ENCODE data around the gene SHISAL1.

Gene SHISAL1

DNA sequence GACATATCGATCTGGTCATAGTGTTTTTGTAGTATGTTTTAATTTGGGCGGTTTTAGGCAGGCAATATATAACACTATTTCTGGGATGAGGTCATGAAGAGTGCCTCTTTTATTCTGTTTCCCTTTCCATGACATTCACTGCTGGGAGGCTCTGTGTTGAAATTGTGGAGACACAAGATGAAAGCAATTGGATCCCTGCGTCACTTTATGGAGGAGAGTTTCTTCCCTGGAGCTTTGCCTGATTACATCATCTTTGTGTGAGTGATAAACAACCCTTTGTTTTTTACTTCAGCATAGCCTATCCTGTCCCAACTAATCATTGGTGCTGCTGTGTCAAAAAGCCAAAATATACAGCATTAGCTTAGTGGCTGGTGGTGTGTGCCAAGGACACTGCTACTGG is 83.4 kb downstream of the SHISAL1 start:
- Histone ChIP-seq H3F3A (ENCODE audit: insufficient read depth, low read length) (no peaks in the 10 kb centered on the region), H4K20me1 (ENCODE audit: insufficient read depth, low read length) (no peaks in the 10 kb centered on the region), H3K9ac (ENCODE audit: low read length) (no peak overlapping the region), H3K36me3 (ENCODE audit: insufficient read depth, low read length) (no peaks in the 10 kb centered on the region), H3K4me1 (ENCODE audit: insufficient read depth, low read length, severe bottlenecking) (no peaks in the 10 kb centered on the region), H3K4me3 (ENCODE audit: low read depth, low read length, poor library complexity, severe bottlenecking) (no peak overlapping the region), H3K79me2 (ENCODE audit: insufficient read depth, low read length) (no peaks in the 10 kb centered on the region), H3K27me3 (ENCODE audit: insufficient read depth, low read length) (no peaks in the 10 kb centered on the region), H2AFZ (ENCODE audit: low read length) (no peak overlapping the region), H3K9me3 (ENCODE audit: low read length) (no peaks in the 10 kb centered on the region), H3K27ac (ENCODE audit: low read depth, low read length, poor library complexity, severe bottlenecking) (no peak overlapping the region), H3K9me2 (ENCODE audit: low read depth, low read length) (no peaks in the 10 kb centered on the region), H3K4me2 (ENCODE audit: low read length) (no peak overlapping the region)
- TF ChIP-seq EZH2 (IDR thresholded peaks at IDR 0.05; ENCODE audit: borderline replicate concordance, low read length): no peak
- TF ChIP-seq, protein P1, sequence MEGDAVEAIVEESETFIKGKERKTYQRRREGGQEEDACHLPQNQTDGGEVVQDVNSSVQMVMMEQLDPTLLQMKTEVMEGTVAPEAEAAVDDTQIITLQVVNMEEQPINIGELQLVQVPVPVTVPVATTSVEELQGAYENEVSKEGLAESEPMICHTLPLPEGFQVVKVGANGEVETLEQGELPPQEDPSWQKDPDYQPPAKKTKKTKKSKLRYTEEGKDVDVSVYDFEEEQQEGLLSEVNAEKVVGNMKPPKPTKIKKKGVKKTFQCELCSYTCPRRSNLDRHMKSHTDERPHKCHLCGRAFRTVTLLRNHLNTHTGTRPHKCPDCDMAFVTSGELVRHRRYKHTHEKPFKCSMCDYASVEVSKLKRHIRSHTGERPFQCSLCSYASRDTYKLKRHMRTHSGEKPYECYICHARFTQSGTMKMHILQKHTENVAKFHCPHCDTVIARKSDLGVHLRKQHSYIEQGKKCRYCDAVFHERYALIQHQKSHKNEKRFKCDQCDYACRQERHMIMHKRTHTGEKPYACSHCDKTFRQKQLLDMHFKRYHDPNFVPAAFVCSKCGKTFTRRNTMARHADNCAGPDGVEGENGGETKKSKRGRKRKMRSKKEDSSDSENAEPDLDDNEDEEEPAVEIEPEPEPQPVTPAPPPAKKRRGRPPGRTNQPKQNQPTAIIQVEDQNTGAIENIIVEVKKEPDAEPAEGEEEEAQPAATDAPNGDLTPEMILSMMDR (IDR thresholded peaks at IDR 0.05; ENCODE audit: low read length): no peak

- TF ChIP-seq EZH2 (IDR thresholded peaks at IDR 0.05; ENCODE audit: borderline replicate concordance, low read length): no peak
- TF ChIP-seq, protein P1 (IDR thresholded peaks at IDR 0.05; ENCODE audit: low read length): no peak
- Histone ChIP-seq H3K36me3 (ENCODE audit: insufficient read depth, low read length) (no peaks in the 10 kb centered on the region), H2AFZ (ENCODE audit: low read length) (no peak overlapping the region), H3K4me2 (ENCODE audit: low read length) (no peak overlapping the region), H3K27me3 (ENCODE audit: insufficient read depth, low read length) (no peaks in the 10 kb centered on the region), H3K9ac (ENCODE audit: low read length) (no peak overlapping the region), H4K20me1 (ENCODE audit: insufficient read depth, low read length) (no peaks in the 10 kb centered on the region), H3K4me3 (ENCODE audit: low read depth, low read length, poor library complexity, severe bottlenecking) (no peak overlapping the region), H3K4me1 (ENCODE audit: insufficient read depth, low read length, severe bottlenecking) (no peaks in the 10 kb centered on the region), H3K27ac (ENCODE audit: low read depth, low read length, poor library complexity, severe bottlenecking) (no peak overlapping the region), H3K9me2 (ENCODE audit: low read depth, low read length) (no peaks in the 10 kb centered on the region), H3K9me3 (ENCODE audit: low read length) (no peaks in the 10 kb centered on the region), H3F3A (ENCODE audit: insufficient read depth, low read length) (no peaks in the 10 kb centered on the region), H3K79me2 (ENCODE audit: insufficient read depth, low read length) (no peaks in the 10 kb centered on the region)
Measured at GRCh38 chr22:44225812-44226211, 86.9 kb downstream of the SHISAL1 start.

GRCh38 chr22:44225091-44225689 is 87.6 kb downstream of the SHISAL1 start:
- Histone ChIP-seq H3K27ac (ENCODE audit: low read depth, low read length, poor library complexity, severe bottlenecking) (no peak overlapping the region), H3F3A (ENCODE audit: insufficient read depth, low read length) (no peaks in the 10 kb centered on the region)

More at GRCh38 chr22:44225091-44225689, 87.6 kb downstream of the SHISAL1 start:
- Histone ChIP-seq H3K4me1 (ENCODE audit: insufficient read depth, low read length, severe bottlenecking) (no peaks in the 10 kb centered on the region), H3K9me3 (ENCODE audit: low read length) (no peaks in the 10 kb centered on the region), H3K9me2 (ENCODE audit: low read depth, low read length) (no peaks in the 10 kb centered on the region), H2AFZ (ENCODE audit: low read length) (no peak overlapping the region), H3K79me2 (ENCODE audit: insufficient read depth, low read length) (no peaks in the 10 kb centered on the region), H3K4me3 (ENCODE audit: low read depth, low read length, poor library complexity, severe bottlenecking) (no peak overlapping the region), H3K9ac (ENCODE audit: low read length) (no peak overlapping the region), H3K27me3 (ENCODE audit: insufficient read depth, low read length) (no peaks in the 10 kb centered on the region), H3K4me2 (ENCODE audit: low read length) (no peak overlapping the region), H4K20me1 (ENCODE audit: insufficient read depth, low read length) (no peaks in the 10 kb centered on the region), H3K36me3 (ENCODE audit: insufficient read depth, low read length) (no peaks in the 10 kb centered on the region)
- TF ChIP-seq EZH2 (IDR thresholded peaks at IDR 0.05; ENCODE audit: borderline replicate concordance, low read length): no peak
- TF ChIP-seq, protein P1 (IDR thresholded peaks at IDR 0.05; ENCODE audit: low read length): no peak
